Neural cell (in vitro differentiated cells): ENCODE data around the gene MYO18B.

Experiments used
- EZH2 ChIP-seq: fragments of 200-600, 300-800 bp; shearing (Covaris generic), sonication (generic); IDR thresholded peaks from 2 replicates; pipeline ENCODE4 v1.6.1; 2014; ENCODE audit warnings: antibody characterized with exemption, low read length, borderline replicate concordance, mild to moderate bottlenecking; ENCODE audit not compliant: insufficient read depth, poor library complexity, severe bottlenecking
- TF ChIP-seq, protein P1 (sequence below): fragments of 450-650 bp; IDR thresholded peaks from 2 replicates; pipeline ENCODE4 v1.5.1; 2014; ENCODE audit warnings: antibody characterized with exemption, mild to moderate bottlenecking, moderate library complexity; ENCODE audit not compliant: poor library complexity, severe bottlenecking
- TF ChIP-seq, protein P2 (sequence below): IDR thresholded peaks from 2 replicates; pipeline ENCODE4 v1.6.1; 2012; ENCODE audit warnings: borderline replicate concordance

DNA sequence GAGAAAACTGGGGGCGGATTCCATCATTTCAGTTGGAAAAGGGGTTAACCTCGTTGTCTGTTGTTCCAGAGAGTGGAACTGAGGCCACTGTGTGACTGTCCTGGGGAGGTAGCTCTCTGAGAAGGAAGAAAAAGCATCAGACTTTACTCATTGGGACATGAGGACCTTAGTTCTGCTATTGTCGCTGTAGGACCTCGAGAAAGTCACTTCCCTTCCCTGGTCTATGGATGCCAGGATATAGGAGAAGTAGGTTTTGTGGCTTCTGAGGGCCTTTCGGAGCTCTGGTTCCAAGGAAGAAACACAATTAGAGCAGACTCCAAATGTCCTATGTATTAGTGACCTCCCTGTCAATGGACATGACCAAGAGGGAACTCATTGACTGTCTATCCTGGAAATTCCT, 6.2 kb downstream of the MYO18B start:
- TF ChIP-seq, protein P1, sequence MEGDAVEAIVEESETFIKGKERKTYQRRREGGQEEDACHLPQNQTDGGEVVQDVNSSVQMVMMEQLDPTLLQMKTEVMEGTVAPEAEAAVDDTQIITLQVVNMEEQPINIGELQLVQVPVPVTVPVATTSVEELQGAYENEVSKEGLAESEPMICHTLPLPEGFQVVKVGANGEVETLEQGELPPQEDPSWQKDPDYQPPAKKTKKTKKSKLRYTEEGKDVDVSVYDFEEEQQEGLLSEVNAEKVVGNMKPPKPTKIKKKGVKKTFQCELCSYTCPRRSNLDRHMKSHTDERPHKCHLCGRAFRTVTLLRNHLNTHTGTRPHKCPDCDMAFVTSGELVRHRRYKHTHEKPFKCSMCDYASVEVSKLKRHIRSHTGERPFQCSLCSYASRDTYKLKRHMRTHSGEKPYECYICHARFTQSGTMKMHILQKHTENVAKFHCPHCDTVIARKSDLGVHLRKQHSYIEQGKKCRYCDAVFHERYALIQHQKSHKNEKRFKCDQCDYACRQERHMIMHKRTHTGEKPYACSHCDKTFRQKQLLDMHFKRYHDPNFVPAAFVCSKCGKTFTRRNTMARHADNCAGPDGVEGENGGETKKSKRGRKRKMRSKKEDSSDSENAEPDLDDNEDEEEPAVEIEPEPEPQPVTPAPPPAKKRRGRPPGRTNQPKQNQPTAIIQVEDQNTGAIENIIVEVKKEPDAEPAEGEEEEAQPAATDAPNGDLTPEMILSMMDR: no peak
- no peak for TF ChIP-seq EZH2
- TF ChIP-seq, protein P2, sequence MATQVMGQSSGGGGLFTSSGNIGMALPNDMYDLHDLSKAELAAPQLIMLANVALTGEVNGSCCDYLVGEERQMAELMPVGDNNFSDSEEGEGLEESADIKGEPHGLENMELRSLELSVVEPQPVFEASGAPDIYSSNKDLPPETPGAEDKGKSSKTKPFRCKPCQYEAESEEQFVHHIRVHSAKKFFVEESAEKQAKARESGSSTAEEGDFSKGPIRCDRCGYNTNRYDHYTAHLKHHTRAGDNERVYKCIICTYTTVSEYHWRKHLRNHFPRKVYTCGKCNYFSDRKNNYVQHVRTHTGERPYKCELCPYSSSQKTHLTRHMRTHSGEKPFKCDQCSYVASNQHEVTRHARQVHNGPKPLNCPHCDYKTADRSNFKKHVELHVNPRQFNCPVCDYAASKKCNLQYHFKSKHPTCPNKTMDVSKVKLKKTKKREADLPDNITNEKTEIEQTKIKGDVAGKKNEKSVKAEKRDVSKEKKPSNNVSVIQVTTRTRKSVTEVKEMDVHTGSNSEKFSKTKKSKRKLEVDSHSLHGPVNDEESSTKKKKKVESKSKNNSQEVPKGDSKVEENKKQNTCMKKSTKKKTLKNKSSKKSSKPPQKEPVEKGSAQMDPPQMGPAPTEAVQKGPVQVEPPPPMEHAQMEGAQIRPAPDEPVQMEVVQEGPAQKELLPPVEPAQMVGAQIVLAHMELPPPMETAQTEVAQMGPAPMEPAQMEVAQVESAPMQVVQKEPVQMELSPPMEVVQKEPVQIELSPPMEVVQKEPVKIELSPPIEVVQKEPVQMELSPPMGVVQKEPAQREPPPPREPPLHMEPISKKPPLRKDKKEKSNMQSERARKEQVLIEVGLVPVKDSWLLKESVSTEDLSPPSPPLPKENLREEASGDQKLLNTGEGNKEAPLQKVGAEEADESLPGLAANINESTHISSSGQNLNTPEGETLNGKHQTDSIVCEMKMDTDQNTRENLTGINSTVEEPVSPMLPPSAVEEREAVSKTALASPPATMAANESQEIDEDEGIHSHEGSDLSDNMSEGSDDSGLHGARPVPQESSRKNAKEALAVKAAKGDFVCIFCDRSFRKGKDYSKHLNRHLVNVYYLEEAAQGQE: no peak
